GM23248 (cell line): ENCODE data around the gene BOLA1. TPM values are rescaled to one million over a fixed set of nuclear protein-coding genes. Genes with fewer than 3 reads are reported as not detected.
"Not testable (repeated sequence)": the region's sequence is repeated elsewhere in the genome, so short reads cannot be mapped to it uniquely, and the experiment has no call there.

Experiments used
- DNase-seq: peaks from one replicate; pipeline ENCODE4 v3.0.0-alpha.2; 2015
- H2AFZ ChIP-seq: fragments of 200-600 bp; sonication (generic); 2 replicates; pipeline ENCODE4 v1.6.1; 2016; ENCODE audit warnings: antibody characterized with exemption
- H3F3A ChIP-seq: fragments of 200-600 bp; sonication (generic); 2 replicates; pipeline ENCODE4 v1.6.1; 2016; ENCODE audit warnings: mild to moderate bottlenecking, antibody characterized with exemption, mixed run types; ENCODE audit not compliant: insufficient read depth
- H3K27ac ChIP-seq: fragments of 200-600 bp; sonication (generic); 2 replicates; pipeline ENCODE4 v1.5.1; 2016; ENCODE audit warnings: mild to moderate bottlenecking
- H3K27me3 ChIP-seq: fragments of 200-600 bp; sonication (generic); replicated peaks from 2 replicates; pipeline ENCODE4 v1.6.1; 2016; ENCODE audit warnings: mild to moderate bottlenecking; ENCODE audit not compliant: insufficient read depth
- H3K36me3 ChIP-seq: fragments of 200-600 bp; sonication (generic); 2 replicates; pipeline ENCODE4 v1.6.1; 2016; ENCODE audit warnings: low read depth, mild to moderate bottlenecking
- H3K4me1 ChIP-seq: fragments of 200-600 bp; sonication (generic); 2 replicates; pipeline ENCODE4 v1.6.1; 2016; ENCODE audit warnings: mild to moderate bottlenecking; ENCODE audit not compliant: insufficient read depth
- H3K4me2 ChIP-seq: fragments of 200-600 bp; sonication (generic); one replicate; pipeline ENCODE4 v1.6.1; 2016; ENCODE audit warnings: mild to moderate bottlenecking; ENCODE audit not compliant: unreplicated experiment
- H3K4me3 ChIP-seq: fragments of 200-600 bp; sonication (generic); 2 replicates; pipeline ENCODE4 v1.5.1; 2016; ENCODE audit warnings: mild to moderate bottlenecking
- H3K79me2 ChIP-seq: fragments of 200-600 bp; sonication (generic); 2 replicates; pipeline ENCODE4 v1.6.1; 2016; ENCODE audit warnings: mild to moderate bottlenecking; ENCODE audit not compliant: insufficient read depth
- H3K9ac ChIP-seq: fragments of 200-600 bp; sonication (generic); 2 replicates; pipeline ENCODE4 v1.6.1; 2016; ENCODE audit warnings: mild to moderate bottlenecking
- H3K9me2 ChIP-seq: fragments of 200-600 bp; sonication (generic); 2 replicates; pipeline ENCODE4 v1.6.1; 2016; ENCODE audit warnings: mixed run types, mild to moderate bottlenecking, moderate library complexity; ENCODE audit not compliant: insufficient read depth
- H3K9me3 ChIP-seq: fragments of 200-600 bp; sonication (generic); one replicate; pipeline ENCODE4 v1.6.1; 2017; ENCODE audit warnings: low read depth
- H4K20me1 ChIP-seq: fragments of 200-600 bp; sonication (generic); 2 replicates; pipeline ENCODE4 v1.6.0; 2016; ENCODE audit not compliant: insufficient read depth
- EZH2 ChIP-seq: fragments of 200-600 bp; sonication (generic); IDR thresholded peaks from 2 replicates; pipeline ENCODE4 v1.6.1; 2018; ENCODE audit warnings: antibody characterized with exemption, mild to moderate bottlenecking; ENCODE audit not compliant: insufficient read depth, poor library complexity, severe bottlenecking
- EZH2phosphoT487 ChIP-seq: fragments of 200-600 bp; sonication (generic); IDR thresholded peaks from 2 replicates; pipeline ENCODE4 v1.6.1; 2018; ENCODE audit warnings: antibody characterized with exemption, moderate library complexity, mild to moderate bottlenecking, low read depth; ENCODE audit not compliant: insufficient read depth
- WGBS, 2 experiments: methylation state at CpG; one replicate each; pipeline ENCODE4 v1.1.6; 2015 to 2017; ENCODE audit warnings: low lambda C conversion rate in 2 of 2, low coverage in 1 of 2; ENCODE audit errors: missing lambda C conversion rate in 2 of 2; 5-methylcytosine and 5-hydroxymethylcytosine counted together
- in situ Hi-C: fragments of 300-500 bp; cut with MboI; formaldehyde crosslinking; loops from 2 replicates; pipeline ENCODE4 v1.15.0; 2020
- polyA plus RNA-seq: library from polyadenylated mRNA; unstranded; fragments of >200 nt; fragmentation: Nextera tagmentation; extraction: Ambion mirVana; gene quantifications from 2 replicates; pipeline ENCODE4 v1.2.1, GENCODE V29; 2016
- total RNA-seq: library from RNA; depleted of rRNA; stranded (reverse); fragments of >200 nt; shearing (Covaris generic); gene quantifications from 2 replicates; pipeline ENCODE4 v1.2.3, GENCODE V29; 2014

BOLA1 gene
- total and polyA plus RNA-seq, 2 experiments from 2014 or later: 16.4 to 18.6 TPM

DNA sequence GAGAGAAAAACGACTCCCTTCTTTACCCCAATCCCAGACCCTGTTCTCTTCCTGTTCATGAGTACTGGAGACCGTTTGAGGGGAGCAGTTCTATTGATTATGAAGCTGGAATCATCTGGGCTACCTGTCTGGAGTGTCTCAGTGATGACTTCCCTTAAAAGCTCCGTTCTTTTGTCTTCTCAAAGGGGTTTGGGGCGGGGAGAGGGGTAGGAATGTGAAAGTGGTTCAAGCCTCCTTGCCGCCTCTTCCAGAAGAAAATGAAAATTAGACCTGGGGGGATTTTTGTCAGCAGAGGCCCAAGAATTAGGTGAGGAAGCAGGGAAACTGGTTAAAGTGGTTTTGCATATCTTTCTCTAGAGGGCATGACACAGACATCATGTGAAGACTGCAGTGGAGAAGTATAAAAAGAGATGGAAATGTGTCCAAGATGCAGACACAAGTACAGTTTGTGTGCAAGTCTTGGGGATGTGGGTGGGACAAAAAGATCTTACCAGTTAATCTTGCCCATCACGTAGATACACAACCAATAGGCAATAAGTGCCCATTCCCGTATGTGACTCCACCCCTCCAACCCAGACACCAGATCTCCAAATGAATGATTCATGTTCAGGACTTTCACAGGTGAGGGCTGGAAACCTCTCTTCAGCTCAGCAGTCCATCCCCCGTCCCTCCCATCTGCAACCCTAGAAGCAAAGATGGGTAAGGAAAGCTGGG, 37.8 kb downstream of the BOLA1 start:
- no peaks in the 10 kb centered on the region for H3K9me3 ChIP-seq
- peak overlapping the region; percentile 89 for H3K4me3 ChIP-seq
- peaks cover 39% of the 10 kb centered on the region for H3K4me1 ChIP-seq
- peak overlapping the region; percentile 90 for H3K4me2 ChIP-seq
- H3K36me3 ChIP-seq: no peaks in the 10 kb centered on the region
- H3K27ac ChIP-seq: peak overlapping the region; percentile 32; the same call in 1 of the 2 replicates
- no peaks in the 10 kb centered on the region for H3K27me3 ChIP-seq
- H2AFZ ChIP-seq: peak overlapping the region; percentile 88
- peak overlapping the region; percentile 82 for H3K9ac ChIP-seq
- WGBS, 2 experiments: 6 to 7% methylated on average over 8 of the region's 8 CpGs
- H3K9me2 ChIP-seq: no peaks in the 10 kb centered on the region
- TF ChIP-seq EZH2: no peak
- TF ChIP-seq EZH2phosphoT487: no peak
- no peaks in the 10 kb centered on the region for H4K20me1 ChIP-seq
- peak; percentile 58 for DNase-seq
- in situ Hi-C loops: no loop called here
- H3F3A ChIP-seq: peaks cover 38% of the 10 kb centered on the region
- peaks cover 15% of the 10 kb centered on the region; the same call in 1 of the 2 replicates for H3K79me2 ChIP-seq

DNA sequence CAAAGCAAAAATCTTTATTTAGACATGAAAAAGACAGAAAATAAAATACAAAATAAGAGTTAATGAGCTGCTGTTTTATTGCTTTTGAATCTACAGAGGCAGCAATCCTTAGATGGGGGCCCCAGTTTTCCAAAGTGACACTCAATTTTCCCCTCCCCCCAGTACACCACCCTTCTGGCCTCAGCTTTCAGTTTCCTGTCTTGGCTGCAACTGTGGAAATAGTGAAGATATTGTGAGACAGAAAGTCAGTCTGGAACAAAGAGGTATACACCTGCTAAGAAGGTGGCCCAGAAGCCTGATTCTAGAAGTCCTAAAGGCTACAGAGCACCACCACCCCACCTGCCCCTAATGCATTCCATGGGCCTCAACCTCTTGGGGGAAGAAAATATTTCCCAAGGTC, 38.4 kb downstream of the BOLA1 start:
- Histone ChIP-seq H3K27me3 (no peaks in the 10 kb centered on the region), H3F3A (peaks cover 43% of the 10 kb centered on the region), H3K9me3 (no peaks in the 10 kb centered on the region), H3K4me2 (peak overlapping the region; percentile 90), H4K20me1 (no peaks in the 10 kb centered on the region), H3K79me2 (peaks cover 15% of the 10 kb centered on the region; the same call in 1 of the 2 replicates), H3K4me3 (no peak overlapping the region), H3K9me2 (no peaks in the 10 kb centered on the region), H2AFZ (no peak overlapping the region), H3K27ac (peak overlapping the region; percentile 24; the same call in 1 of the 2 replicates), H3K9ac (no peak overlapping the region), H3K36me3 (no peaks in the 10 kb centered on the region), H3K4me1 (peaks cover 39% of the 10 kb centered on the region)
- peak; percentile 37 for DNase-seq
- in situ Hi-C loops: no loop called here
- TF ChIP-seq EZH2 (no peak), EZH2phosphoT487 (no peak)

DNA sequence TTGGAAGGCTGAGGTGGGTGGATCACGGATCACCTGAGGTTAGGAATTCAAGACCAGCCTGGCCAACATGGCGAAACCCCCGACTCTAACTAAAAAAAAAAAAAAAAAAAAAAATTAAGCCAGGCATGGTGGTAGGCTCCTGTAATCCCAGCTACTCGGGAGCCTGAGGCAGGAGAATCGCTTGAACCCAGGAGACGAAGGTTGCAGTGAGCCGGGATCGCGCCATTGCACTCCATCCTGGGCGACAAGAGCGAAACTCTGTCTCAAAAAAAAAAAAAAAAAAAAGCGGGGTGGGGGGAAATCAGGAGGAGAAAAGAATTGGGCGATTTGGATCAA, 39.3 kb downstream of the BOLA1 start:
- 19 to 23% methylated on average over 11 to 13 of the region's 13 CpGs for WGBS, 2 experiments
- H3K4me3 ChIP-seq: peak overlapping the region; percentile 45
- H2AFZ ChIP-seq: not testable (repeated sequence)

DNA sequence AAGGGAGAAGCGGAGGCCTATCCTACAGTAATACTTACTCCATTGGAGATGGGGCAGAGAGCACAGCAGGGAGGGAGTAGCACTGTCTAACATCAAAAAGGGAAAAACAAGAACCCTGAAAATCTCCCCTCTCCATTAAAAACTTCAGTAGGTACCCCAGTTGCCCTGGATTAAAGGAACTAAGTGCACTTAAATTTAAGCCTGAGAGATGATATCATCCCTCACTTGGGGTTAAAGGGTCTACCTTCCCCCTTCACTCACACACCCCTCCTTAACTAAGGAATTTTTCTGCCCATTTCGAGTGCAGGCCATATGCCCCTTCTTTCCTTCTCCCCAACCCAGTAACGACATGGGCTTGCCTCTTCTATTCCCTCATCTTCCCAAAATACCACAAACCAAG, 41.1 kb downstream of the BOLA1 start:
- peak overlapping the region; percentile 75 for H3K27ac ChIP-seq
- no peak for DNase-seq

More for the DNA sequence above, 39.3 kb downstream of the BOLA1 start:
- in situ Hi-C loops, H3K27me3 ChIP-seq, H3K9me3 ChIP-seq, DNase-seq, H3K9me2 ChIP-seq, H4K20me1 ChIP-seq, H3K36me3 ChIP-seq: not testable (repeated sequence)
- Histone ChIP-seq H3K4me1 (peaks cover 39% of the 10 kb centered on the region), H3K79me2 (peaks cover 15% of the 10 kb centered on the region; the same call in 1 of the 2 replicates), H3K9ac (peak overlapping the region; percentile 19; the same call in 1 of the 2 replicates), H3K27ac (peak overlapping the region; percentile 75), H3F3A (peaks cover 43% of the 10 kb centered on the region), H3K4me2 (peak overlapping the region; percentile 74)

More for the DNA sequence above, 41.1 kb downstream of the BOLA1 start:
- no peaks in the 10 kb centered on the region for H3K9me2 ChIP-seq
- TF ChIP-seq EZH2phosphoT487: no peak
- TF ChIP-seq EZH2: no peak
- H3K9ac ChIP-seq: no peak overlapping the region
- H3F3A ChIP-seq: peaks cover 43% of the 10 kb centered on the region
- H3K79me2 ChIP-seq: peaks cover 10% of the 10 kb centered on the region; the same call in 1 of the 2 replicates
- WGBS, 2 experiments: 65 to 81% methylated on average over 3 of the region's 3 CpGs
- no peak overlapping the region for H3K4me2 ChIP-seq
- no peak overlapping the region for H2AFZ ChIP-seq
- no peaks in the 10 kb centered on the region for H3K27me3 ChIP-seq
- no peaks in the 10 kb centered on the region for H4K20me1 ChIP-seq
- H3K9me3 ChIP-seq: no peaks in the 10 kb centered on the region
- no peak overlapping the region for H3K4me3 ChIP-seq
- peaks cover 15% of the 10 kb centered on the region; the same call in 1 of the 2 replicates for H3K36me3 ChIP-seq
- H3K4me1 ChIP-seq: peaks cover 37% of the 10 kb centered on the region
- in situ Hi-C loops: no loop called here
